DOHH2 (cell line): ENCODE measurements around the gene ACOT11.

Experiments
- CTCF ChIP-seq: fragments of 200-600 bp; sonication (generic); IDR thresholded peaks from one replicate; pipeline ENCODE4 v1.5.1; 2014; ENCODE audit warnings: antibody characterized with exemption, mild to moderate bottlenecking, low read depth, low read length; ENCODE audit not compliant: poor library complexity, severe bottlenecking
- EZH2phosphoT487 ChIP-seq: fragments of 200-600 bp; sonication (generic); IDR thresholded peaks from 2 replicates; pipeline ENCODE4 v1.6.1; 2017; ENCODE audit warnings: borderline replicate concordance, mild to moderate bottlenecking, antibody characterized with exemption, low read length, moderate library complexity, mixed read lengths

DNA sequence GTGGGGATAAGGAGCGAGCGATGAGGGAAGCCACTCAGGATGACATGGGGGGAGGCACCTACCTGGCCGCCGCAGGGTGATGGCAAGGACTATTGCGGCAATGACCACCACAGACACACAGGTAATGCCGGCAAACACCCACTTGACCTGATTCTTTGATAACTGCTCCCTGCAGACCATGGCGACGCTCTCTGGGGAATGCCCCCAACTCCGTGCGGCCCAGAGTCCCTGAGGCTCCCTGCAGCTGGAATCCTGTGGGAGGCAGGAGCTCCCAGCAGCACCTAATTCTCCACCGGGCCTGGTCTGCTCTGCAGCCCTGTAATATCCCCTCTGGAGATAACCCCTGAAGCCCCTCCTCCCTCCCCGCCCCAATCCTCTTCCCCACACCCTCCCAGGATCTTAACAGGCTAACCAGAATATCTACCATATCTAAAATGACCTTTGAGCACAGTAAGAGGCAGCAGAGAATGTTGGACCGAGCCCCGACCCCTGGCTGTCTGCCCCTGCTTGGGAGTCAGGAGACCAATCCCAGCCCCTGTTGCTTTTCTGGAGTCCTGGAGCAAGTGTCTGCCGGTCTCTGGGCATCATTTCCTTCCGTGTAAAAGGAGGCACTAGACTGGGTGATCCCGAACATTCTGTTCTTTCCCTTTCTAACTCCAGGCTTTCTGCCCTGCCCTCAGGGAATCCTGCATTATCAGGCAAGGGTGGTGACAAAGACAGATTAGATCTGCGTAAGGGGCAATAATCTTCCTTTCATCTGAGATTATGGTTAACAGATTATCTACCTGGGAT, 75.4 kb downstream of the ACOT11 start, which contains the start of gene FAM151A:
- TF ChIP-seq CTCF (no peak), EZH2phosphoT487 (no peak)
